HG02759 (cell line): Measurements from ENCODE around the gene E2F4.
A peak's percentile ranks its signal among the peaks of the same experiment; 100 is the strongest.

ENCODE experiments used
- ATAC-seq: cut with Tn5 transposase; IDR thresholded peaks from one replicate; pipeline ENCODE4 v1.9.1; 2021; ENCODE audit warnings: mild to moderate bottlenecking, moderate library complexity; ENCODE audit not compliant: unreplicated experiment

Gene E2F4

DNA sequence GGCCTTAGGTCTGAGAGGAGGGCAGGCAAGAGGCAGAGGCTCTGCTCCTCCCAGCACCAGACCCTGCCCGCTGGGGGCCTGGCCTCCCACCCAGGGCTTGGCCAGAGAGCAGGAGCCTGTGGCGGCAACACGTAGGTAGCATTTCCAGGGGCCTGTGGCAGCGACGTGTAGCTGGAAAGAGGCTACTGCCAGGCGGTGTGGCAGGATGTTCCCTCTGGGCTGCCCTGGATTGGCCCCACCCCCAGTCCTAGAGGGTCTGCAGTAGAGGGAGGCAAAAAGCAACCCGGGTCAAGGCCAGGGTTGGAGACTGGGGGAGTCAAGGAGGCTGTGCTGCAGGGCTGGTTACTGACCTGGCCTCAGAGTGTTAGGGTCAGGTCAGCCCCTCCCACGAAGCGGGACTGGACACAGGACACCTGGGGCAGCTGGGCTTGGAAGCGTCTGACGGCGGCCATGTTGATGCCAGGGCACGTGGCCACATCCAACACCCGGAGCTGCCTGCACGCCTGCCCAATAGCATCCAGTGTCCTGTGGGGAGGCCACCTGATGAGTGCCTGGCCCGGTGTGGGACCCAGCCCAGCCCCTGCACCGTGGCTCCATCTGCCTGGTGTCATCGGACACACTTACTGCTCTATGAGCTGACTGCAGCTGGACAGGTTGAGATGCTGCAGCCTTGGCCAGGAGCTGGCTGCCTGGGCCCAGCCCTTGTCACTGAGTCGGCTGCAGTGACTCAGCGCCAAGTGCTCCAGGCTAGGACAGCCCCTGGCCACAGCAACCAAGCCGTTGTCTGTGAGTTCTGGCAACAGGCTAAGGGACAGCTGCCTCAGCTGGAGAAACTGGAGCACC, 15.5 kb downstream of the E2F4 start:
- no peak for ATAC-seq

DNA sequence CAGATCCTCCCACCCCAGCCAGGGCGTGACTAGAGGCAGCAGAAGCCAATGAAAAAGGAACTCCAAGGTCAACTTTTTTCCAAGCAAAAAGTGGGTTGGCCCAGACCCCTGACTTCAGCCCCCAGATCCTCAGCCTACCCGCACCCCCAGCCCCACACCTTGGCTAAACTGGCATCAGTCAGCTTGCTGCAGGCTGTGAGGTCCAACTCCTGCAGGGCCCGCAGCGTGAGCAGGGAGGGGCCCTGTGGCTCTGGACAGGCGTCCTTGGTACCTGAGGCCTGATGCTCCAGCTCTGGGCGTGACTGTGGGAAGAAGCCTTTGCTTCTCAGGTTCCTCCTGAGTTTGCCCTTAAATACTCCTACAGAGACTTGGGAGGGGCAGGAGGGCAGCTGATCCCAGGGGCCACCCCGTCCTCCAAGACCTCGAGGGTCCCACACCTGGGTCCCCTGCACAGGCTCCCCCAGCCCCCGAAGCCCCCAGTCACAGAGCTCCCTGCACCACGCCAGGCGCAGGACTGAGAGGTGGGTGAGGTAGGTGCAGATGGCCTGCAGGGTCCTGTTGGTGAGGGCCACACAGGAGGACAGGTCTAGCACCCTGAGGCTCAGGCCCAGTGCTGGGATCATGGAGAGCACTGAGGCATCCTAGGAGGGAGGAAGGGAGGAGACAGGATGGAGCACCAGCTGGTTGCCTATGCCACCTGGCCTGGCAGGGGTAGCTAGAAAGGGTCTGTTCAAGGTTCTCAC, 16.4 kb downstream of the E2F4 start:
- ATAC-seq = no peak

DNA sequence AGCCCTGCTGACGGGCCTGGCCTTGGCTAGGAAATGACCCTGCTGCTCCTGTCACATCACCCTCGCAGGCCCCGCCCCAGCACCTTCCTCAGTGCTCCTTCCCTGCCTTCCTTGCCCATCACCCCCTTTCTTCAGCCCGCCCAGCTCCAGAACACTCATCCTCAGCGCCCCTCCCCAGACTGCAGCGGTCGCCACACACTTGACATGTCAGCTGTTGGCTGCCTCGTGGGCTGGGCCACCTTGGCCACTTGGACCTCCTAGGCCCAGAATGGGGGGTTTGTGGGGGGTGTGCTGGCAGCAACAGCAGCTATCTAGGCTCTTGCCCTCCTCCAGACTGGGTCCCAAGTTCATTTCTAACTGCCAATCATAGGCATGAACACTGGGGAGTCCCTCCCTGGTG, 17.6 kb downstream of the E2F4 start:
- ATAC-seq = no peak

GRCh38 chr16:67210069-67210937, 18.3 kb downstream of the E2F4 start:
- ATAC-seq = no peak

GRCh38 chr16:67211674-67212073, 19.7 kb downstream of the E2F4 start:
- ATAC-seq = no peak

GRCh38 chr16:67212766-67213165, 20.8 kb downstream of the E2F4 start:
- ATAC-seq = no peak

- no peak for ATAC-seq
Measured at GRCh38 chr16:67213197-67214019, 21.5 kb downstream of the E2F4 start.

DNA sequence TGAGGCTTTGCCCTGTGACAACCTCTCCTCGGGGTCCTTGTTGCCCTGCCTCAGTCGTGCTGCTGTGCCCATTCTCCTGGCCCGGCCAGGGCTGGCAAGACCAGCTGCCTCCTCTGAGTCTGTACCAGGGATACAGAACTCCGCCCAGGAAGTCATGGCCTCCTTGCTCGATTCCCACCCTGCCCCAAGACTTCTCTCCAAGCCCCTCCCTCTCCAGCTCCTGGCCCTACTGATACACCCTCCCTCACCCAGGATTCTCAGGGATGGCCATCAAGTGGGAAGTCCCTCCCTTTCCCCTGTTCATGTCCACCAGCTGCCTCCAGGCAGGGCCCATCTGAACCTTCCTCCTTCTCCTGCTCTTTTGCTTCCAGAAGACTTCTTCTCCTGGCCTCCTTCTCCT, 23.8 kb downstream of the E2F4 start:
- no peak for ATAC-seq

GRCh38 chr16:67216612-67217490, 24.9 kb downstream of the E2F4 start:
- no peak for ATAC-seq

- no peak for ATAC-seq
Measured at GRCh38 chr16:67223992-67224391, 32.0 kb downstream of the E2F4 start.

GRCh38 chr16:67226295-67226803, 34.4 kb downstream of the E2F4 start:
- ATAC-seq = no peak

DNA sequence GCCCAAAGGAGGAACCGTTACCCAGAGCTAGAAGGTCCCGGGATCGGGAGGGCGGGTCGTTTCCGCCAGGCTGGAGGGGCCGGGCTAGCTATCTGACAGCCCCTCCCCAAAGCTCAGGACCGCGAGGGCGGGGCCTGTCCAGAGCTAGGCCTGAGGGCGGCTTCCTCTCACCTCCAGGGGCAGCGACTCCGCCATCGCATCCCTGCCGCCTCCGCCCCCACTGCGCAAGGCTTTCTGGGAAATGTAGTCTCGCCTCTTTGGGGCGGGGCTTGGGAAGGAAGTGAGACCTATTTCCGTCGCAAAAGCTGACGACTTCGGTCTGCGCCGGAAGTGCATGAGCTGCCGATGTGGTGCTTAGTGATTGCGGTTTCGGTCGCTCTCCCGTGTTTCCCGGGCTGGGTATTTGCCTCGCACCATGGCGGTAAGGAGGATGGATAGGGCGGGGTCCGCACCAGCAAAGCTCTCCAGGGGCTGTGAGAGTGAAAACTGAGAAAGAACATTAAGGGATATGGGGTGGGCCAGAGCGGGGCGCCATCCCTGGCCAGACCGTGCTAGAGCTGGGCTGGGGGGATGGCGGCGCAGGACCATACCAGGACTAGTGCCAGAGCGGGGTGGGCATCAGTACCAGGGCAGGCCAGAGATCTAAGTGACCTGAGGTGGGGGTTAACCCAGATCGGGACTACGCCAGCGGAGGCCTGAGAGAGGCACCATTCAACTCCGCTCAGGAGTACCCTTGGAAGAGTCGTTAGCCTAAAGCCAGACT, 35.0 kb downstream of the E2F4 start, which contains the start of gene TMEM208:
Gene TMEM208 (plus strand): TSS at position 327 of the 763 bp plus-strand sequence. CDS start 89 bp downstream, at position 416.
- peak; percentile 97 for ATAC-seq

DNA sequence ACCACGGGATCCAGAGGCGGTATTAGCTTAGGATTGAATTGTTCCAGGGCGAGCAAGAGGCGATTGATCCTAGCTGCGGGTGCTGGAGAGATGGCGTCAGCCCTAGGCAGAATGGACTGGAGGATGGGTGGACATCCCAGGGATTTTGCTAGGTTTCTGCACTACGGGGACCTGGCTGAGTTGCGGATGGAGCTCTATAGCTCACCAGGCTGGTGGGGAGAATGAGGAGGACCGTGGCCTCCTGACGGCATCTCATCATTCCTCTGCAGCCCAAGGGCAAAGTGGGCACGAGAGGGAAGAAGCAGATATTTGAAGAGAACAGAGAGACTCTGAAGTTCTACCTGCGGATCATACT, 35.6 kb downstream of the E2F4 start:
- no peak for ATAC-seq

DNA sequence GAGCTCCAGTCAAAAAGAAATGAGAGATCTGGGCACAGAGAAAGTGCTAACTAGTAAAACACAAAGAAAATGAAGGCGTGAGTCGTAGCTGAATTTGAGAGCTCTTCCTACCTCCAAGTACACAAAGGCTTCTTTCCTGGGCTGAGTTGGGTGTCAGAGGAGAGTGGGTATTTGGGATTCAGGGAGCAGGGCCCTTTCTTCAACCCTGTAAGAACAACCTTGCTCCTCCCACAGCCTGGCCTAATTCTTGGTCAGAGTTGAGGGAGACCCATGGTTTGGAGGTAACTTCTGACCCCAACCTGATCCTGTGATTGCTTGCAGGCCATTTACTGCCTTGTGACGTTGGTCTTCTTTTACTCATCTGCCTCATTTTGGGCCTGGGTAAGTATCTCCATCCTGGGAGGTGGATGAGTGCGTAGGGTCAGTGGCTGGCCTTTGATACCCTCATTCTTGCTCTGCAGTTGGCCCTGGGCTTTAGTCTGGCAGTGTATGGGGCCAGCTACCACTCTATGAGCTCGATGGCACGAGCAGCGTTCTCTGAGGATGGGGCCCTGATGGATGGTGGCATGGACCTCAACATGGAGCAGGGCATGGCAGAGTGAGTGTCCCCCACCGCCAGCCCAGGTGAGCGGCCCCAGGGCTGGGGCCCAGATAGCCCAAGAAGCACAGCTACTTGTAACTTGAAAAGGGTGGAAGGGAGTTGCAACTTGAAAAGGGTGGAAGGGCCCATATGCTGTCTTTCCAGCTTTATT, 36.3 kb downstream of the E2F4 start:
- ATAC-seq = no peak

DNA sequence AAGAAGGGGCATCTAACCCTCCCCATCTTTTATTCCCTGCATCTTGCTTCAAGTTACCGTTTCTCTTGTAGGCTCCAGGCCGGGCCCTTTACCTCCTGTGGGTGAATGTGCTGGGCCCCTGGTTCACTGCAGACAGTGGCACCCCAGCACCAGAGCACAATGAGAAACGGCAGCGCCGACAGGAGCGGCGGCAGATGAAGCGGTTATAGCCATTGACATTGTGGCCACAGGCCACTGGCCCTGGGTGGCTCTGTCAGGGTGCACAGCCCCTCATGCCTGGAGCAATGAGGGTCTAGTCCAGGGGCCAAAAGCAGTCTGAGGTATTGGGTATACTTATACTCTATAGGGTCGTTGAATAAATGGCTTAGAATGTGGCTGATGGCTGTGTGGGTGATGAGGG, 37.0 kb downstream of the E2F4 start:
- ATAC-seq = no peak

- no peak for ATAC-seq
Measured at GRCh38 chr16:67229906-67230808, 38.2 kb downstream of the E2F4 start.
